K562 (cell line): ENCODE data around the gene WDR62. TPM values are rescaled to one million over a fixed set of nuclear protein-coding genes. Genes with fewer than 3 reads are reported as not detected.
A peak's percentile ranks its signal among the peaks of the same experiment; 100 is the strongest.

ENCODE experiments used
- CBFA2T3 ChIP-seq: fragments of 450-650 bp; IDR thresholded peaks from 2 replicates; pipeline ENCODE4 v1.6.1; 2017
- DPF2 ChIP-seq: fragments of 450-650 bp; IDR thresholded peaks from 2 replicates; pipeline ENCODE4 v1.6.1; 2016
- EWSR1 ChIP-seq: fragments of 450-650 bp; IDR thresholded peaks from 2 replicates; pipeline ENCODE4 v1.6.1; 2018; ENCODE audit warnings: borderline replicate concordance, mild to moderate bottlenecking, low read depth, moderate library complexity; ENCODE audit not compliant: partially characterized antibody
- FOS ChIP-seq: IDR thresholded peaks from 3 replicates; pipeline ENCODE4 v1.6.1; 2011; ENCODE audit not compliant: insufficient read length; ENCODE audit errors: extremely low read depth
- HNRNPK ChIP-seq: fragments of 200-400 bp; formaldehyde crosslinking; IDR thresholded peaks from one replicate; pipeline ENCODE4 v1.6.1; 2018; ENCODE audit warnings: mild to moderate bottlenecking, low read depth, low read length; ENCODE audit not compliant: poor library complexity, severe bottlenecking
- KLF1 ChIP-seq: fragments of 450-650 bp; IDR thresholded peaks from 2 replicates; pipeline ENCODE4 v1.6.1; 2016; ENCODE audit warnings: missing genetic modification characterization, missing compliant biosample characterization
- LCOR ChIP-seq: sonication (generic); formaldehyde crosslinking; IDR thresholded peaks from 2 replicates; pipeline ENCODE4 v1.8.0; 2022; ENCODE audit warnings: mild to moderate bottlenecking, missing genetic modification reagents
- MIER1 ChIP-seq: fragments of 450-650 bp; IDR thresholded peaks from 2 replicates; pipeline ENCODE4 v1.6.1; 2016; ENCODE audit warnings: antibody characterized with exemption, mild to moderate bottlenecking, low read depth
- SP2 ChIP-seq: IDR thresholded peaks from 2 replicates; pipeline ENCODE4 v1.6.1; 2011; ENCODE audit warnings: mild to moderate bottlenecking, low read depth, low read length, moderate library complexity; ENCODE audit not compliant: poor library complexity, severe bottlenecking; ENCODE audit errors: extremely low read depth
- TAF15 ChIP-seq: fragments of 200-400 bp; formaldehyde crosslinking; IDR thresholded peaks from 2 replicates; pipeline ENCODE4 v1.6.1; 2017; ENCODE audit warnings: mild to moderate bottlenecking, low read depth, low read length, moderate library complexity
- TBL1XR1 ChIP-seq, 2 experiments: IDR thresholded peaks; 2 replicates each; pipeline ENCODE4 v1.6.1; 2012; ENCODE audit warnings: improper control_type of control experiment in 2 of 2, low read length in 2 of 2, mild to moderate bottlenecking in 1 of 2
- ZBTB1 ChIP-seq: sonication (generic); formaldehyde crosslinking; IDR thresholded peaks from 2 replicates; pipeline ENCODE4 v1.8.1; 2023; ENCODE audit warnings: missing genetic modification reagents, low read depth, mild to moderate bottlenecking, borderline replicate concordance
- ZFX ChIP-seq: sonication (generic); formaldehyde crosslinking; IDR thresholded peaks from 2 replicates; pipeline ENCODE4 v1.8.0; 2022; ENCODE audit warnings: mild to moderate bottlenecking, missing genetic modification reagents, moderate library complexity
- polyA plus RNA-seq, 8 experiments: library from polyadenylated mRNA; depleted of rRNA in 4 of 8; stranded (reverse) in 5 of 8; unstranded in 3 of 8; fragments of >200 nt; fragmentation: Nextera tagmentation in 2 of 8; fragmentation: Illumina TruSeq in 1 of 8; extraction: Ambion mirVana in 2 of 8; extraction: Trizol in 1 of 8; gene quantifications; 2 replicates each; pipeline versions ENCODE4 v1.2.1 to v1.2.3, GENCODE V29; 2011 to 2014; ENCODE audit warnings: inconsistent platforms in 1 of 8, missing spikeins in 1 of 8
- total RNA-seq, 7 experiments: library from RNA; depleted of rRNA in 6 of 7; stranded (reverse); fragments of >200 nt in 6 of 7; fragmentation: Illumina TruSeq in 2 of 7; extraction: Trizol in 2 of 7; gene quantifications; 2 replicates each; pipeline versions ENCODE4 v1.2.1 to v1.2.3, GENCODE V29; 2011 to 2021; ENCODE audit warnings: low replicate concordance in 1 of 7
- TF ChIP-seq, protein P1 (sequence below), 2 experiments: fragments of 450-650 bp in 1 of 2; sonication (generic) in 1 of 2; formaldehyde crosslinking in 1 of 2; IDR thresholded peaks; 2 replicates each; pipeline versions ENCODE4 v1.7.1 to v1.9.0; 2016 to 2022; ENCODE audit warnings: inconsistent platforms in 1 of 2, mild to moderate bottlenecking in 1 of 2, missing genetic modification reagents in 1 of 2
- TF ChIP-seq, protein P2 (sequence below), 3 experiments: fragments of 200-800 bp in 1 of 3; fragments of 250-450 bp in 1 of 3; fragments of 450-650 bp in 1 of 3; sonication (Bioruptor Pico) in 1 of 3; sonication (Bioruptor generic) in 1 of 3; formaldehyde crosslinking in 1 of 3; IDR thresholded peaks; 2 replicates each; pipeline versions ENCODE4 v1.6.1 to v1.8.0; 2016 to 2022; ENCODE audit warnings: mild to moderate bottlenecking in 2 of 3, missing genetic modification characterization in 2 of 3, missing compliant biosample characterization in 1 of 3, moderate library complexity in 1 of 3

WDR62 gene
- total and polyA plus RNA-seq, 9 of the 15 experiments (the other 6 are each of a cell fraction or from before 2014, with no cell fraction given): 0.35 to 32.8 (median 14.4) TPM

DNA sequence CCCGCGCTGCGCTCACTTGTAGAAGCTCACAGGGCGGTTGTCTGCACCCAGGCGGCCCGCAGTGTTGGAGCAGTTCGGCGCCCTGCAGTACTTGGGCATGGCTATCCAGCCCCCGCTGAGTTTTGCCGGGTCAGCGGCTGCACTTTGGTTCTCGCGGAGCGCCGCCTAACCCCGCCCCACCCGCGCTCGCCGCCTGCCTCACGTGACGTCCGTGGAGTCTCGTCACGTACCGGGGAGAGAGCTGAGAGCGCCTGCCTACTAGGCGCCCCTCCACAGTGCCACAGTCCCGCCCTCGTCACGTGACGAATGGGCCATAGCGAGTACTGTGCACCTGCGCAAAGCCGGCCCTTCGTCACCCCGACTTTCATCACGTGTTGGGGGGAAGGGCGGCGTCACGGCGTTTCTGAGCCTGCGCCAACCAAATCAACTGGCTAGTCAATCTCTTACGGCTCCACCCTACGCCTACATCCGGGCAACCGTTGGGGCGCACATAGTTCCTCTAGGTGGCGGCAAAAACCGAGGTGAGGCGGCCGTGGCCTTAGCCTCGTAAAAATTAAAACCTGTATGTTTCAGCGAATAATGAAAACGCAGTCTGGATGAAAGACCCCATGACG lies 471 bp upstream of the WDR62 start, which contains the start of gene THAP8 (continued):
- TF ChIP-seq, protein P1, sequence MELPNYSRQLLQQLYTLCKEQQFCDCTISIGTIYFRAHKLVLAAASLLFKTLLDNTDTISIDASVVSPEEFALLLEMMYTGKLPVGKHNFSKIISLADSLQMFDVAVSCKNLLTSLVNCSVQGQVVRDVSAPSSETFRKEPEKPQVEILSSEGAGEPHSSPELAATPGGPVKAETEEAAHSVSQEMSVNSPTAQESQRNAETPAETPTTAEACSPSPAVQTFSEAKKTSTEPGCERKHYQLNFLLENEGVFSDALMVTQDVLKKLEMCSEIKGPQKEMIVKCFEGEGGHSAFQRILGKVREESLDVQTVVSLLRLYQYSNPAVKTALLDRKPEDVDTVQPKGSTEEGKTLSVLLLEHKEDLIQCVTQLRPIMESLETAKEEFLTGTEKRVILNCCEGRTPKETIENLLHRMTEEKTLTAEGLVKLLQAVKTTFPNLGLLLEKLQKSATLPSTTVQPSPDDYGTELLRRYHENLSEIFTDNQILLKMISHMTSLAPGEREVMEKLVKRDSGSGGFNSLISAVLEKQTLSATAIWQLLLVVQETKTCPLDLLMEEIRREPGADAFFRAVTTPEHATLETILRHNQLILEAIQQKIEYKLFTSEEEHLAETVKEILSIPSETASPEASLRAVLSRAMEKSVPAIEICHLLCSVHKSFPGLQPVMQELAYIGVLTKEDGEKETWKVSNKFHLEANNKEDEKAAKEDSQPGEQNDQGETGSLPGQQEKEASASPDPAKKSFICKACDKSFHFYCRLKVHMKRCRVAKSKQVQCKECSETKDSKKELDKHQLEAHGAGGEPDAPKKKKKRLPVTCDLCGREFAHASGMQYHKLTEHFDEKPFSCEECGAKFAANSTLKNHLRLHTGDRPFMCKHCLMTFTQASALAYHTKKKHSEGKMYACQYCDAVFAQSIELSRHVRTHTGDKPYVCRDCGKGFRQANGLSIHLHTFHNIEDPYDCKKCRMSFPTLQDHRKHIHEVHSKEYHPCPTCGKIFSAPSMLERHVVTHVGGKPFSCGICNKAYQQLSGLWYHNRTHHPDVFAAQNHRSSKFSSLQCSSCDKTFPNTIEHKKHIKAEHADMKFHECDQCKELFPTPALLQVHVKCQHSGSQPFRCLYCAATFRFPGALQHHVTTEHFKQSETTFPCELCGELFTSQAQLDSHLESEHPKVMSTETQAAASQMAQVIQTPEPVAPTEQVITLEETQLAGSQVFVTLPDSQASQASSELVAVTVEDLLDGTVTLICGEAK (IDR thresholded peaks at IDR 0.05): no peak
- TF ChIP-seq, protein P1 (CRISPR knock-in tag; IDR thresholded peaks at IDR 0.05): no peak
- peak; percentile 89 for TF ChIP-seq LCOR (CRISPR knock-in tag)
- TF ChIP-seq DPF2: peak; percentile 53; the same call in 1 of the 2 replicates
- no peak for TF ChIP-seq TAF15
- no peak for TF ChIP-seq HNRNPK
- TF ChIP-seq EWSR1: no peak
- peak; percentile 53 for TF ChIP-seq CBFA2T3
- peak; percentile 27; the same call in 1 of the 2 replicates for TF ChIP-seq ZBTB1 (CRISPR knock-in tag)
- TF ChIP-seq KLF1: peak; percentile 82; the same call in 1 of the 2 replicates
- no peak for TF ChIP-seq MIER1
- no peak for TF ChIP-seq FOS
- peak; percentile 72 for TF ChIP-seq ZFX (CRISPR knock-in tag)
- TF ChIP-seq, protein P2, sequence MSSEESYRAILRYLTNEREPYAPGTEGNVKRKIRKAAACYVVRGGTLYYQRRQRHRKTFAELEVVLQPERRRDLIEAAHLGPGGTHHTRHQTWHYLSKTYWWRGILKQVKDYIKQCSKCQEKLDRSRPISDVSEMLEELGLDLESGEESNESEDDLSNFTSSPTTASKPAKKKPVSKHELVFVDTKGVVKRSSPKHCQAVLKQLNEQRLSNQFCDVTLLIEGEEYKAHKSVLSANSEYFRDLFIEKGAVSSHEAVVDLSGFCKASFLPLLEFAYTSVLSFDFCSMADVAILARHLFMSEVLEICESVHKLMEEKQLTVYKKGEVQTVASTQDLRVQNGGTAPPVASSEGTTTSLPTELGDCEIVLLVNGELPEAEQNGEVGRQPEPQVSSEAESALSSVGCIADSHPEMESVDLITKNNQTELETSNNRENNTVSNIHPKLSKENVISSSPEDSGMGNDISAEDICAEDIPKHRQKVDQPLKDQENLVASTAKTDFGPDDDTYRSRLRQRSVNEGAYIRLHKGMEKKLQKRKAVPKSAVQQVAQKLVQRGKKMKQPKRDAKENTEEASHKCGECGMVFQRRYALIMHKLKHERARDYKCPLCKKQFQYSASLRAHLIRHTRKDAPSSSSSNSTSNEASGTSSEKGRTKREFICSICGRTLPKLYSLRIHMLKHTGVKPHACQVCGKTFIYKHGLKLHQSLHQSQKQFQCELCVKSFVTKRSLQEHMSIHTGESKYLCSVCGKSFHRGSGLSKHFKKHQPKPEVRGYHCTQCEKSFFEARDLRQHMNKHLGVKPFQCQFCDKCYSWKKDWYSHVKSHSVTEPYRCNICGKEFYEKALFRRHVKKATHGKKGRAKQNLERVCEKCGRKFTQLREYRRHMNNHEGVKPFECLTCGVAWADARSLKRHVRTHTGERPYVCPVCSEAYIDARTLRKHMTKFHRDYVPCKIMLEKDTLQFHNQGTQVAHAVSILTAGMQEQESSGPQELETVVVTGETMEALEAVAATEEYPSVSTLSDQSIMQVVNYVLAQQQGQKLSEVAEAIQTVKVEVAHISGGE (CRISPR knock-in tag; IDR thresholded peaks at IDR 0.05): no peak
- no peak for TF ChIP-seq SP2
- no peak; a peak in 1 of 4 replicates for TF ChIP-seq TBL1XR1 (IDR thresholded peaks at IDR 0.05; ENCODE audit: low read length in 2 of 2)
